K562 (cell line): Measurements from ENCODE around the gene CYP24A1. TPM values are rescaled to one million over a fixed set of nuclear protein-coding genes. Genes with fewer than 3 reads are reported as not detected.

Experiments used
- BCL6 ChIP-seq: fragments of 250-450 bp; sonication (Bioruptor Pico); IDR thresholded peaks from 2 replicates; pipeline ENCODE4 v1.4.0; 2020
- BRD9 ChIP-seq: fragments of 450-650 bp; IDR thresholded peaks from 2 replicates; pipeline ENCODE4 v1.6.1; 2018; ENCODE audit warnings: low read depth; ENCODE audit not compliant: partially characterized antibody
- FUS ChIP-seq: fragments of 200-400 bp; formaldehyde crosslinking; optimal IDR thresholded peaks from 2 replicates; pipeline ENCODE3; 2017; ENCODE audit warnings: low read depth, low read length
- KAT7 ChIP-seq: sonication (generic); formaldehyde crosslinking; IDR thresholded peaks from 2 replicates; pipeline ENCODE4 v1.8.0; 2022; ENCODE audit warnings: missing genetic modification reagents, mild to moderate bottlenecking, borderline replicate concordance
- NR2F6 ChIP-seq: fragments of 450-650 bp; formaldehyde crosslinking; IDR thresholded peaks from 2 replicates; pipeline ENCODE4 v1.4.0; 2020; ENCODE audit warnings: mild to moderate bottlenecking
- PHB2 ChIP-seq: fragments of 450-650 bp; IDR thresholded peaks from 2 replicates; pipeline ENCODE4 v1.6.1; 2017; ENCODE audit warnings: low read depth
- PTRF ChIP-seq: fragments of 450-650 bp; IDR thresholded peaks from 2 replicates; pipeline ENCODE4 v1.6.1; 2016; ENCODE audit warnings: mild to moderate bottlenecking, missing genetic modification characterization, missing compliant biosample characterization
- RBM15 ChIP-seq: fragments of 200-400 bp; formaldehyde crosslinking; IDR thresholded peaks from 2 replicates; pipeline ENCODE4 v1.6.1; 2018; ENCODE audit warnings: mild to moderate bottlenecking, low read length, moderate library complexity; ENCODE audit not compliant: insufficient read depth
- RFX1 ChIP-seq: fragments of 450-650 bp; IDR thresholded peaks from 2 replicates; pipeline ENCODE4 v1.6.1; 2016; ENCODE audit warnings: mild to moderate bottlenecking, moderate library complexity
- RFX5 ChIP-seq: IDR thresholded peaks from 2 replicates; pipeline ENCODE4 v1.6.1; 2011; ENCODE audit warnings: low read depth, mild to moderate bottlenecking, improper control_type of control experiment, low read length
- SAFB ChIP-seq: fragments of 200-400 bp; formaldehyde crosslinking; IDR thresholded peaks from 2 replicates; pipeline ENCODE4 v1.6.1; 2017; ENCODE audit warnings: low read depth, low read length, borderline replicate concordance
- TAF15 ChIP-seq: fragments of 200-400 bp; formaldehyde crosslinking; IDR thresholded peaks from 2 replicates; pipeline ENCODE4 v1.6.1; 2017; ENCODE audit warnings: mild to moderate bottlenecking, low read depth, low read length, moderate library complexity
- TBP ChIP-seq: optimal IDR thresholded peaks from 2 replicates; pipeline ENCODE3; 2011; ENCODE audit warnings: low read depth, low read length, improper control_type of control experiment
- TGIF2 ChIP-seq: sonication (generic); formaldehyde crosslinking; IDR thresholded peaks from 2 replicates; pipeline ENCODE4 v1.8.1; 2022; ENCODE audit warnings: mild to moderate bottlenecking, missing genetic modification reagents, moderate library complexity
- ZNF217 ChIP-seq: sonication (generic); formaldehyde crosslinking; IDR thresholded peaks from 2 replicates; pipeline ENCODE4 v1.8.0; 2022; ENCODE audit warnings: mild to moderate bottlenecking, missing genetic modification reagents
- ZNF354B ChIP-seq: fragments of 250-450 bp; sonication (Bioruptor Pico); IDR thresholded peaks from 2 replicates; pipeline ENCODE4 v1.4.0; 2020
- polyA plus RNA-seq, 8 experiments: library from polyadenylated mRNA; depleted of rRNA in 4 of 8; stranded (reverse) in 5 of 8; unstranded in 3 of 8; fragments of >200 nt; fragmentation: Nextera tagmentation in 2 of 8; fragmentation: Illumina TruSeq in 1 of 8; extraction: Ambion mirVana in 2 of 8; extraction: Trizol in 1 of 8; gene quantifications; 2 replicates each; pipeline versions ENCODE4 v1.2.1 to v1.2.3, GENCODE V29; 2011 to 2014; ENCODE audit warnings: inconsistent platforms in 1 of 8, missing spikeins in 1 of 8
- total RNA-seq, 7 experiments: library from RNA; depleted of rRNA in 6 of 7; stranded (reverse); fragments of >200 nt in 6 of 7; fragmentation: Illumina TruSeq in 2 of 7; extraction: Trizol in 2 of 7; gene quantifications; 2 replicates each; pipeline versions ENCODE4 v1.2.1 to v1.2.3, GENCODE V29; 2011 to 2021; ENCODE audit warnings: low replicate concordance in 1 of 7
- TF ChIP-seq, protein P1 (sequence below): fragments of 250-450 bp; sonication (Bioruptor Pico); IDR thresholded peaks from 2 replicates; pipeline ENCODE4 v1.8.0; 2022; ENCODE audit warnings: moderate library complexity, mild to moderate bottlenecking, inconsistent platforms
- TF ChIP-seq, protein P2 (sequence below), 2 experiments: fragments of 450-650 bp; conservative IDR thresholded peaks; 2 replicates each; pipeline ENCODE4 v1.6.1; 2017; ENCODE audit warnings: mild to moderate bottlenecking in 2 of 2, moderate library complexity in 2 of 2
- TF ChIP-seq, protein P3 (sequence below): sonication (generic); formaldehyde crosslinking; IDR thresholded peaks from 2 replicates; pipeline ENCODE4 v1.8.0; 2022; ENCODE audit warnings: mild to moderate bottlenecking, low read depth, missing genetic modification reagents
- TF ChIP-seq, protein P4 (sequence below): fragments of 450-650 bp; IDR thresholded peaks from 2 replicates; pipeline ENCODE4 v1.6.1; 2017; ENCODE audit warnings: antibody characterized with exemption
- TF ChIP-seq, protein P5 (sequence below): sonication (generic); formaldehyde crosslinking; IDR thresholded peaks from 2 replicates; pipeline ENCODE4 v1.4.0; 2020; ENCODE audit warnings: mild to moderate bottlenecking, missing genetic modification reagents

CYP24A1 gene
- total and polyA plus RNA-seq, 9 of the 15 experiments (the other 6 are each of a cell fraction or from before 2014, with no cell fraction given) = 0.04 TPM; not detected in 8

DNA sequence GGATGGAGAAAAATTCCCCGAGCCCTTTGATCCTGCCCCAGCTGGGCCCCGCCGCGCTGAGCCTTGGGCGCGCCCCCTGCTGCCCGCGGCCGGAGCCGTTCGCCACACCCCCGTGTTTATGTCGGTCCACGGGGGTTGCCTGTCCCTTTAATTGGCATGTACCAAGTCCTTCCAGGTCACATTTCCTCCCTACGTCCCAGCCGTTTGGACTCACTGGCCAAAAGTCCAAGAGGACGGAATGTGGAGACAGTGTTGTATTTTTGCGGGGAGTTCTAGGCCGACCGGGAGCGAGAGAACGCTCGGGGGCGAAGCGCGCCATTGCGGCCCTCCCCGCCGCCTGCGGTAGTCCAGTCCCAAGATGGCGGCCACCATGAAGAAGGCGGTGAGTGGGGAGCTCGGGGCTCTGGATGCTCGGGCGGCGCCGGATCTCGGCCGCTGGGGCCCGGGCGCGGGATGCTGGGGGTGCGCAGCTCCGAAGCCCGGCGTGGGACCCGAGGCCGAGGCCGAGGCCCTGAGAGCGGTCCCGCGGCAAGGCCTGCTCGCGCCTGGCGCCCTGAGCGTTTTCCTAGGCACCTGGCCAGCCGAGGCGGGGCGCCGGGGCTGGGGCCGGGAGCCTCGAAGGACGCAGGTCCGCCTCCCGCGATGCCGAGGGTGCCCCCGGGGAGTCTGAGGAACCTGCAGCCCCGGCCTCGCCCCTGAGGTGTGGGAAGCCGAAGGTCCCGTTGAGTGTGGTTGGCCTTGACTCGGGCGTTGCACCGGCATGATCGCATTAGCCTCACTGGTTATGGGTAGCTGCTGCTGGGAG lies 34.2 kb upstream of the CYP24A1 start, which contains the start of gene PFDN4 (continued):
- TF ChIP-seq, protein P1, sequence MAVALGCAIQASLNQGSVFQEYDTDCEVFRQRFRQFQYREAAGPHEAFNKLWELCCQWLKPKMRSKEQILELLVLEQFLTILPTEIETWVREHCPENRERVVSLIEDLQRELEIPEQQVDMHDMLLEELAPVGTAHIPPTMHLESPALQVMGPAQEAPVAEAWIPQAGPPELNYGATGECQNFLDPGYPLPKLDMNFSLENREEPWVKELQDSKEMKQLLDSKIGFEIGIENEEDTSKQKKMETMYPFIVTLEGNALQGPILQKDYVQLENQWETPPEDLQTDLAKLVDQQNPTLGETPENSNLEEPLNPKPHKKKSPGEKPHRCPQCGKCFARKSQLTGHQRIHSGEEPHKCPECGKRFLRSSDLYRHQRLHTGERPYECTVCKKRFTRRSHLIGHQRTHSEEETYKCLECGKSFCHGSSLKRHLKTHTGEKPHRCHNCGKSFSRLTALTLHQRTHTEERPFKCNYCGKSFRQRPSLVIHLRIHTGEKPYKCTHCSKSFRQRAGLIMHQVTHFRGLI = no peak
- TF ChIP-seq RFX5 (no peak), TAF15 (no peak), RFX1 (no peak), TBP (peak; percentile 82), PTRF (tag) (no peak), ZNF217 (no peak), PHB2 (0 out of 2 replicates have a peak, but pooled peaks have one; percentile 36), SAFB (peak; percentile 80; the same call in 1 of the 2 replicates), TGIF2 (CRISPR knock-in tag) (peak; percentile 55; the same call in 1 of the 2 replicates), BCL6 (no peak), FUS (peak; percentile 69), ZNF354B (no peak), NR2F6 (no peak), BRD9 (no peak), KAT7 (CRISPR knock-in tag) (no peak), RBM15 (no peak)
- TF ChIP-seq, protein P2, sequence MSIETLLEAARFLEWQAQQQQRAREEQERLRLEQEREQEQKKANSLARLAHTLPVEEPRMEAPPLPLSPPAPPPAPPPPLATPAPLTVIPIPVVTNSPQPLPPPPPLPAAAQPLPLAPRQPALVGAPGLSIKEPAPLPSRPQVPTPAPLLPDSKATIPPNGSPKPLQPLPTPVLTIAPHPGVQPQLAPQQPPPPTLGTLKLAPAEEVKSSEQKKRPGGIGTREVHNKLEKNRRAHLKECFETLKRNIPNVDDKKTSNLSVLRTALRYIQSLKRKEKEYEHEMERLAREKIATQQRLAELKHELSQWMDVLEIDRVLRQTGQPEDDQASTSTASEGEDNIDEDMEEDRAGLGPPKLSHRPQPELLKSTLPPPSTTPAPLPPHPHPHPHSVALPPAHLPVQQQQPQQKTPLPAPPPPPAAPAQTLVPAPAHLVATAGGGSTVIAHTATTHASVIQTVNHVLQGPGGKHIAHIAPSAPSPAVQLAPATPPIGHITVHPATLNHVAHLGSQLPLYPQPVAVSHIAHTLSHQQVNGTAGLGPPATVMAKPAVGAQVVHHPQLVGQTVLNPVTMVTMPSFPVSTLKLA (conservative IDR thresholded peaks at IDR 0.05) = peak; percentile 97 to 98
- TF ChIP-seq, protein P3, sequence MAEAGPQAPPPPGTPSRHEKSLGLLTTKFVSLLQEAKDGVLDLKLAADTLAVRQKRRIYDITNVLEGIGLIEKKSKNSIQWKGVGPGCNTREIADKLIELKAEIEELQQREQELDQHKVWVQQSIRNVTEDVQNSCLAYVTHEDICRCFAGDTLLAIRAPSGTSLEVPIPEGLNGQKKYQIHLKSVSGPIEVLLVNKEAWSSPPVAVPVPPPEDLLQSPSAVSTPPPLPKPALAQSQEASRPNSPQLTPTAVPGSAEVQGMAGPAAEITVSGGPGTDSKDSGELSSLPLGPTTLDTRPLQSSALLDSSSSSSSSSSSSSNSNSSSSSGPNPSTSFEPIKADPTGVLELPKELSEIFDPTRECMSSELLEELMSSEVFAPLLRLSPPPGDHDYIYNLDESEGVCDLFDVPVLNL = no peak
- TF ChIP-seq, protein P4, sequence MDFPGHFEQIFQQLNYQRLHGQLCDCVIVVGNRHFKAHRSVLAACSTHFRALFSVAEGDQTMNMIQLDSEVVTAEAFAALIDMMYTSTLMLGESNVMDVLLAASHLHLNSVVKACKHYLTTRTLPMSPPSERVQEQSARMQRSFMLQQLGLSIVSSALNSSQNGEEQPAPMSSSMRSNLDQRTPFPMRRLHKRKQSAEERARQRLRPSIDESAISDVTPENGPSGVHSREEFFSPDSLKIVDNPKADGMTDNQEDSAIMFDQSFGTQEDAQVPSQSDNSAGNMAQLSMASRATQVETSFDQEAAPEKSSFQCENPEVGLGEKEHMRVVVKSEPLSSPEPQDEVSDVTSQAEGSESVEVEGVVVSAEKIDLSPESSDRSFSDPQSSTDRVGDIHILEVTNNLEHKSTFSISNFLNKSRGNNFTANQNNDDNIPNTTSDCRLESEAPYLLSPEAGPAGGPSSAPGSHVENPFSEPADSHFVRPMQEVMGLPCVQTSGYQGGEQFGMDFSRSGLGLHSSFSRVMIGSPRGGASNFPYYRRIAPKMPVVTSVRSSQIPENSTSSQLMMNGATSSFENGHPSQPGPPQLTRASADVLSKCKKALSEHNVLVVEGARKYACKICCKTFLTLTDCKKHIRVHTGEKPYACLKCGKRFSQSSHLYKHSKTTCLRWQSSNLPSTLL = no peak
- TF ChIP-seq, protein P5, sequence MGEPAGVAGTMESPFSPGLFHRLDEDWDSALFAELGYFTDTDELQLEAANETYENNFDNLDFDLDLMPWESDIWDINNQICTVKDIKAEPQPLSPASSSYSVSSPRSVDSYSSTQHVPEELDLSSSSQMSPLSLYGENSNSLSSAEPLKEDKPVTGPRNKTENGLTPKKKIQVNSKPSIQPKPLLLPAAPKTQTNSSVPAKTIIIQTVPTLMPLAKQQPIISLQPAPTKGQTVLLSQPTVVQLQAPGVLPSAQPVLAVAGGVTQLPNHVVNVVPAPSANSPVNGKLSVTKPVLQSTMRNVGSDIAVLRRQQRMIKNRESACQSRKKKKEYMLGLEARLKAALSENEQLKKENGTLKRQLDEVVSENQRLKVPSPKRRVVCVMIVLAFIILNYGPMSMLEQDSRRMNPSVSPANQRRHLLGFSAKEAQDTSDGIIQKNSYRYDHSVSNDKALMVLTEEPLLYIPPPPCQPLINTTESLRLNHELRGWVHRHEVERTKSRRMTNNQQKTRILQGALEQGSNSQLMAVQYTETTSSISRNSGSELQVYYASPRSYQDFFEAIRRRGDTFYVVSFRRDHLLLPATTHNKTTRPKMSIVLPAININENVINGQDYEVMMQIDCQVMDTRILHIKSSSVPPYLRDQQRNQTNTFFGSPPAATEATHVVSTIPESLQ (CRISPR knock-in tag) = no peak
